Neural cell (in vitro differentiated cells): ENCODE measurements around the gene INSYN2B.

Experiments
- EP300 ChIP-seq: fragments of 450-650 bp; conservative IDR thresholded peaks from 2 replicates; pipeline ENCODE4 v1.6.1; 2014; ENCODE audit warnings: antibody characterized with exemption, mild to moderate bottlenecking, moderate library complexity; ENCODE audit not compliant: poor library complexity, severe bottlenecking
- EZH2 ChIP-seq: fragments of 200-600, 300-800 bp; shearing (Covaris generic), sonication (generic); IDR thresholded peaks from 2 replicates; pipeline ENCODE4 v1.6.1; 2014; ENCODE audit warnings: antibody characterized with exemption, low read length, borderline replicate concordance, mild to moderate bottlenecking; ENCODE audit not compliant: insufficient read depth, poor library complexity, severe bottlenecking
- MXI1 ChIP-seq: fragments of 450-650 bp; conservative IDR thresholded peaks from 2 replicates; pipeline ENCODE4 v1.6.1; 2014; ENCODE audit warnings: antibody characterized with exemption, mild to moderate bottlenecking; ENCODE audit not compliant: poor library complexity, severe bottlenecking
- POLR2AphosphoS5 ChIP-seq: IDR thresholded peaks from 2 replicates; pipeline ENCODE4 v1.6.1; 2012
- TF ChIP-seq, protein P1 (sequence below): fragments of 450-650 bp; IDR thresholded peaks from 2 replicates; pipeline ENCODE4 v1.5.1; 2014; ENCODE audit warnings: antibody characterized with exemption, mild to moderate bottlenecking, moderate library complexity; ENCODE audit not compliant: poor library complexity, severe bottlenecking

DNA sequence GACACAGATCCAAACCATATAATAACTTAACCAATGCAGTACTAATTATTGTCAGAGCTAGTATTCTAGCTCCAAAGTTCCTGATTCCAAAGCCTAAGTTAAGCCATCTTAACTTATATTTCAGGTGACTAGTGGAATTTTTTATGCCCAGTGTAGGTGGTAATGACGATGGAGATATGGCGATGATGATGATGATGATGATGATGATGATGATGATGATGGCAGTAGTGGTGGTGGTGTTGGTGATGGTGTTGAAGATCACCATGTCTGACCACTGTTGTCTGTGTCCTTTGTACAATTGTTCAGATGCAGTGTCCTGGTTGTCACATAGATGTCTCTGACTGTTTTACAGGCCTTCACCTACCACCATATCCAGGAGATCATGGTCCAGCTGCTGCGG lies 139.9 kb downstream of the INSYN2B start:
- TF ChIP-seq, protein P1, sequence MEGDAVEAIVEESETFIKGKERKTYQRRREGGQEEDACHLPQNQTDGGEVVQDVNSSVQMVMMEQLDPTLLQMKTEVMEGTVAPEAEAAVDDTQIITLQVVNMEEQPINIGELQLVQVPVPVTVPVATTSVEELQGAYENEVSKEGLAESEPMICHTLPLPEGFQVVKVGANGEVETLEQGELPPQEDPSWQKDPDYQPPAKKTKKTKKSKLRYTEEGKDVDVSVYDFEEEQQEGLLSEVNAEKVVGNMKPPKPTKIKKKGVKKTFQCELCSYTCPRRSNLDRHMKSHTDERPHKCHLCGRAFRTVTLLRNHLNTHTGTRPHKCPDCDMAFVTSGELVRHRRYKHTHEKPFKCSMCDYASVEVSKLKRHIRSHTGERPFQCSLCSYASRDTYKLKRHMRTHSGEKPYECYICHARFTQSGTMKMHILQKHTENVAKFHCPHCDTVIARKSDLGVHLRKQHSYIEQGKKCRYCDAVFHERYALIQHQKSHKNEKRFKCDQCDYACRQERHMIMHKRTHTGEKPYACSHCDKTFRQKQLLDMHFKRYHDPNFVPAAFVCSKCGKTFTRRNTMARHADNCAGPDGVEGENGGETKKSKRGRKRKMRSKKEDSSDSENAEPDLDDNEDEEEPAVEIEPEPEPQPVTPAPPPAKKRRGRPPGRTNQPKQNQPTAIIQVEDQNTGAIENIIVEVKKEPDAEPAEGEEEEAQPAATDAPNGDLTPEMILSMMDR, result no peak
- no peak for TF ChIP-seq EZH2
- no peak for TF ChIP-seq EP300
- no peak for TF ChIP-seq POLR2AphosphoS5
- TF ChIP-seq MXI1, result no peak
